Forelimb muscle (tissue), 1 donor: ENCODE results near the gene SLC22A1. TPM values are rescaled to one million over a fixed set of nuclear protein-coding genes. Genes with fewer than 3 reads are reported as not detected.
"Not testable (repeated sequence)": the region's sequence is repeated elsewhere in the genome, so short reads cannot be mapped to it uniquely, and the experiment has no call there.

Source experiments
- DNase-seq: peaks from one replicate; pipeline ENCODE4 v3.0.0-alpha.2; 2013; ENCODE audit warnings: low read depth
- polyA plus RNA-seq: library from polyadenylated mRNA; unstranded; fragments of 120-200 nt; gene quantifications from one replicate; pipeline ENCODE4 v1.2.1, GENCODE V29; 2013; ENCODE audit not compliant: insufficient read length

Gene SLC22A1
- polyA plus RNA-seq, 1 donor = 0.85 TPM

DNA sequence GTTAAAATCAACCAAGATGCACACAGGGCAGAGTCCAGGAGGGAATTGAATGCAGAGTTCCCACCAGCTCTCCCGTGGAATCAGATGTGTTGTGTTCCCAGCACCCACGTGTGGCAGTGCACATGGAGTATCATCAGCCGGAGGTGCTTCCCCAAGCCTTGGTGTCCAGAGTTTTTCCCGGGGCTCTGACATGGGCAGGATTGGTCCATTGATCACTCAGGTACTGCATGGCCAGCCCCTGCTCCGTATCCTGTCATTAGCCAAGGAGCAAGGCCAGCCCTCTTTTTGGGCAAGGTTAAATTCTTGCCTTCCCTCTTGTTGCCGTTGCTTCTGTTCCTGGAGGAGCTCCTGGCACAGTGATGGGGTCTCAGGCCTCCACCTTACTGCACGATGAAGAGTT is 28.6 kb upstream of the SLC22A1 start:
- DNase-seq = no peak

DNA sequence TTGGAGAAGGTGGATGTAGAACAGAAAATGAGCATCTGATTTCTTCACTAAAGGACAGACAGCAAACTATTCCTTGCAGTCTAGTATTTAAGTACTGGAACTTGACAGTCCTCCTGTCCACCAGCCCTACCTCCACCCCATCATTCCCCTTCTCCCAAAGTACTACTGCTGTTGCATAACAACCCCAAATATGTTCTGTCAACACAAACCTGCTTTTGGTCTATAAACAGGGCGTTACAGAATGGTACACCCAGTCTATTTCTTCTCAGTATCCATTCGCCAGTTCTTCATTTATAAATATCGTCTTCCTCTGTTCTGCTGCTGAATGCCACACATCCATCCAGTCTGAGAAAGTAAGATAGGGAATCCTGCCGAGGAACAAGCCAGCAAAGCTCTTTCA is 27.7 kb upstream of the SLC22A1 start:
- DNase-seq = no peak

- DNase-seq = no peak
Measured at GRCh38 chr6:160095146-160095845, 26.3 kb upstream of the SLC22A1 start.

DNA sequence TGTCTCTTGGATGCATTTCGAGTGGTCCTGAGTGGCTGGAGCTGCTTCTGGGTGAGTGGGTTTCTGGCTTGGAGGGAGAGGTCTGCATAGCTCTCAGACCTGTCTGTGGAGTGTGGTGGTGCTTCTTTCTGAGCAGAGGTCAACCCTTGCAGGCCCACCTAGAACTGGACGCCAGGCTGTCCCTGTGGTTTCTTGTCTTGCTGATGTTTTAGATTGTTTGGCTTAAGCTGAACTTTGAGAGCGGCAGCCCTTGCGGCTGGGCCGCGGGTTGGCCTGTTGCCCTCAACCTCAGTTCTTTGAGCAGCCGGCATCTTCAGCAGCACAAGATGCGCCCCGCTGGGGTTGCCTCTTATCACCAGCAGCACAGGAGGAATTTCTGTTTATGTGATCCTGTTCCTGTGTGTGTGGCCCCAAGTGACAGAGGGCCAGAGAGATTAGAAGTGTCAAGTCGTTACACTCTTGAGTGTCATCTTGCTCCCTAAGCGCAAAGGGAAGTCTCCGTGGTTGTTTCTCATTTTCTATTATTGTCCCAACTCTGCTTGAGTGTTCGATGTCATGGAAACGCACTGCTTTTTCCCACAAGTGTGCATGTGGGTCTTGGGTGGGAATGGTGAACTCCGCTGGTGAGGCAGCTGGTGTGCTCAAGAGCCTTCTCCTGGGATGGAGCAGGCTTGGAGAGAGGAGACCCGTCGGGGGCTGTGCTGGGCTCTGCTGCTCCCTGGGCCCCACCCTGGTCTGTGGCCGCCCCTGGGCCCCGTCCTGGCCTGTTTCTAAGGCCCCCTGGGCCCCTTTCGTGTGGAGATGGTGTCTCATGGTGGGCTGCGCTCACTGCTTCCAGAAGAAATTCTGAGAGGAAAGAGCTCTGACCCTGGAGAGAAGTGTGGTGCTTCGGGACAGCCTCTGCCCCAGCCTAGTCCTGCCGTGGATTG is 20.1 kb upstream of the SLC22A1 start:
- DNase-seq = no peak

DNA sequence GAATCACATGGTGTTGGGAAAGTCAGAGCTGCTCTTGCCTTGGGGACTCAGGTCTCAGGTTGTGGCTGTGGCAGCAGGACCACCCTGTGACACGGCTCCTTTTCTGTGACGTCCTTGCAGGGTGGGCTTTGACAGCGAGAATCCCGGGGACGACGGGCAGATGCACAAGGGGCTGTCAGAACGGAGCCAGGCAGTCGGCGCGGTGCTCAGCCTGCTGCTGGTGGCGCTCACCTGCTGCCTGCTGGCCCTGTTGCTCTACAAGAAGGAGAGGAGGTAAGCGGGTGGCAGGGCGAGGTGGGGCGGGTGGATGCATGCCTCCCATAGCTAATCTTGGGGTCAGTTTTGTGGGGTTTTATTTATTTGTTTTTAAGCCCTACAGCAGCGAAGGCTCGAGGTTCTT is 19.2 kb upstream of the SLC22A1 start:
- no peak for DNase-seq

- DNase-seq = no peak
Measured at GRCh38 chr6:160102956-160103824, 18.4 kb upstream of the SLC22A1 start.

- no peak for DNase-seq
Measured at GRCh38 chr6:160103825-160104100, 17.9 kb upstream of the SLC22A1 start.

GRCh38 chr6:160104821-160105517 is 16.6 kb upstream of the SLC22A1 start:
- no peak for DNase-seq

- DNase-seq = no peak
Measured at GRCh38 chr6:160106010-160106409, 15.6 kb upstream of the SLC22A1 start.

DNA sequence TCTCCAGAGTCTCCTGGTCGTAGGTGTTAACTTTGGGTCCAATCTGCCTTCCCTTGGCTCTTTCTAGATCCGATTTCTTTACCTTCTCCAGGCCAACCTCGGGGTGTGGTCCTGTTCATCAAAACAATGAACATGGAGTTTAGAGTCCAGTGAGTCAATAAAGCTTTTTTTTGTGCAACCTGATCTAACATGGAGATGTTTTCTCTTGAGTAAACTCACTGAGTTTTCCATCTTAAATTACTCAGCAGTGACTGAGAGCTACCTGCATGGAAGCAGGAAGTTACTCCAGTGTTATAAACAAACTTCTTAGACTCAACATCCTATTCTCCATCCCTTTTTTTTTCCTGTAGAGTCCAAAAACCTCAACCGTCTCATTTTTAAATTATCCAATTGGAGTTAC is 14.9 kb upstream of the SLC22A1 start:
- no peak for DNase-seq

DNA sequence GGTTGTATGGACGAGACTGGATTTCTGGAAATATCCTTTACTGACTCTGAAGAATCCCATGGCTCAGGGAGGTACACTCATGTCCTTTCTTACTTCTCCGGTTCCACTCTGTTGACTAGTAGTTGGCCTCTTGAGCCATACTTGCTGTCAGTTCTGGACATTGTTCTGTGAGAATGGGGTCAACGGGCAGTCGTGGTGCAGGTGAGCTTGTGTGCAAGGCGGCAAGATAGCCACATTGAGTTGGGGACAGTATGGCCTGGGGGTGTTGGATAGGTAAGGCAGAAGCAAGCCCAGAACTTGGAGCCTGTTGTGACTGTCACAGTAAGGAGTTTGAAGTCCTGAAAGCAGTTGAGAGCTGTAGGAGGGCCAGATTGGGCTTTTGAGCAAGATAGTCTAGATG is 13.5 kb upstream of the SLC22A1 start:
- DNase-seq = no peak

GRCh38 chr6:160110586-160111123 is 11.0 kb upstream of the SLC22A1 start:
- DNase-seq = no peak

DNA sequence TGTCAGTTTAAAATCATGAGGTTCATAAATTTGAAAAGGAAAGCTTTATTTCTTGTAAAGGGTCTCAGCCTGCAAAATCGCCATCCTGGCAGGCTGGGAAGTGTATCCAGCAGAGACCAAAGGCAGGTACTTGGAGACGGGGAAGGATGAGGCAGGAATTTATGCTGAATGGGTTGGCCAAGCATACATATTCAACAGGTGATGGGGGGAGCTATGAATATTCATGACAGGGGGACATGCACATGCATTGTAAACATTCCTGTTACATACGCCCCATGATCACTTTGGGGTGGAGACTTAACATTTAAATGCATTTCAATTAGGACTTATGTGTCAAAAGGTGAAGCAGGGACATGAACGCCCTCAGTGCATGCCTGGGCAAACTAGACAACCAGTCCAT is 9.8 kb upstream of the SLC22A1 start:
- DNase-seq = no peak

DNA sequence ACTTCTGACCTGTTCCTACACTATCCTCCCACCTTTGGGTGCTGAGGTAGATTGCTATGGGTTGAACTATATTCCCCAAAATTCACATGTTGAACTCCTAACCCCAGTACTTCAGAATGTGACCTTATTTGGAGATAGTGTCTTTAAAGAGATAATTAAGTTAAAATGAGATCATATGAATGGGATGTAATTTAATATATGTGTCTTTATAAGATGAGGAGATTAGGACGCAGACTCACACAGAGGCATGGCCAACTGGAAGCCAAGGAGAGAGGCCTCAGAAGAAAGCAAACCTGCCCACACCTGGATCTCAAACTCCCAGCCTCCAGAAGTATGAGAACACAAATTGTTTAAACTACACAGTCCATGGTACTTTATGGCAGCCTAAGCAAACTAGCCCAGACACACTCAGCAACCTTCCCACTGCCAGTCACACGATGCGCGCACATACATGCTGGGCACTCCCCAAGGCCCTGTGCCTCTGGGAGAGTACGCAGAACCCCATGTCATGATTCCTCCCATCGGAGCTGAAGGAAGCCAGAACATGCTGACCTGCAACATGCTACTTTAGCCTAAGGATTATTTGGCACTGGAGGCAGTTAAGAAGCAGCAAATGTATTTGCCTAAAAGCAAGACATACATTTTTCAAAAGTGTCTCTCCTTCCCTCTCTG is 8.9 kb upstream of the SLC22A1 start:
- DNase-seq = no peak

GRCh38 chr6:160114536-160114935 is 7.1 kb upstream of the SLC22A1 start:
- not testable (repeated sequence) for DNase-seq

DNA sequence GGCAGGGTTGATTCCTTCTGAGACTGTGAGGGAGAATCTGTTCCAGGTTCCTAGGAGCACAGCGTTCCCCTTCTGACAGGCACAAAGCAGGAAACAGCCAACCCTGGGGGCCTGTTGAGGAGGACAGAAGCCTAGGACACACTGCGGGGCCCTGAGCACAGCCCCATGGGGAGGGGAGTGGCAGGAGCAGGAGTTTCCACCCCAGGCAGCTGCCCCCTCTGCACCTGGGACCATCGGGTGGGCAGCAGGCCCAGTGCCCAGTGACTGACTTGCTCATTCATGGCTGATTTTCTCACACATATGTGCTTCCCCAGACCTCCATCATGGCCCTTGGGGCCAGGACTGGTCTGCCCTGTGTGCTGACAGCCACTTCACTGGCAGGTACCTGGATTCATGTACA is 6.2 kb upstream of the SLC22A1 start:
- DNase-seq = no peak

DNA sequence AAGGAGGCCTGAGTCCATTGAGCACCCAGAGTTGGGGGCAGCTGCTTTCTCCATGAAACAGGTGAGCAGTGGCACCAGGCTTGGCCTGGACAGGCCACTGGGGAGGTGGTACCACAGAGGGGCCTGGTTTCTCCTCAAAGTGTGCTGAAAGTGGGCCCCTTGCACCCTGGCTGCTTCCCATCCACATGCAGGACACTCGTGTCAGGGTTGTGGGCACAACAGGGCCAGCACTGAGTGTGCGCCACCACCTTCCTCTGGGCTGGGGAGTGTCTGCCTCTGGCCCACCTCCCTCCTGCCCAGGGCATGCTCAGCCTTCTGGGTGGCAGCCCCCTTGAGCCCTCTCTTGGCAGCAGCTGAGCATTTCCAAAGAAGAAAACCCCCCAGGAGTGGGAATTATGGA is 5.2 kb upstream of the SLC22A1 start:
- DNase-seq = no peak

DNA sequence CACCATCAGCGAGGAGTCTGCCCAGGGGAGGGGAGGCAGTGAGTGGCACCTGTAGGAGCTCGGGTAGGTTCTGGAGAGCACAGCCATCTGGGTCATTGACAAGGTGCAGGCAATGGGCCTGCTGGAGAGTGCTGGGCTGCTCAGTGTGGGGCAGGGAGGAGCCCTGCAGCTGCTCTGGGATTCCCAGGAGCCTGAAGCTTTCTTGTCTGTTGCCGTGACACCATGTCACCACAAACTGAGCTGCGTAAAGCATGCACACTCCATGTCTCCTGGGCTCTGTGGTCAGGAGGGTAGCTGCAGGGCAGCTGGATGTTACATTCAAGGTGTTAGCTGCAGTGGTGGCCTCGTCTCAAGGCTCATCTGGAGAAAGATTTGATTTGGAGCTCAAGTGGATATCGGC is 4.5 kb upstream of the SLC22A1 start:
- DNase-seq = no peak

GRCh38 chr6:160118620-160119229 is 2.9 kb upstream of the SLC22A1 start:
- DNase-seq = no peak

- no peak for DNase-seq
Measured at GRCh38 chr6:160120087-160120486, 1.5 kb upstream of the SLC22A1 start.
